Activated naive CD4-positive, alpha-beta T cell treated with anti-CD3 and anti-CD28 coated beads, Interleukin-2, amount 50 U/mL, for 72 hours (primary cell): ENCODE results near the gene ZBP1. TPM values are rescaled to one million over a fixed set of nuclear protein-coding genes. Genes with fewer than 3 reads are reported as not detected.

Source experiments
- ATAC-seq, 2 donors: fragments of 150-1000 bp; cut with Tn5 transposase; 2 replicates each; pipeline ENCODE4 v1.10.0; 2021; ENCODE audit warnings: mild to moderate bottlenecking in 2 of 2, moderate library complexity in 2 of 2
- DNase-seq, 2 donors: peaks; one replicate each; pipeline ENCODE4 v3.0.0; 2021 to 2022; ENCODE audit warnings: low spot score in 2 of 2
- H3K27ac Mint-ChIP-seq, 2 donors: one replicate each; pipeline ENCODE4 v1.8.0; 2022; ENCODE audit warnings: mild to moderate bottlenecking in 2 of 2, mixed read lengths in 2 of 2
- H3K36me3 Mint-ChIP-seq, 2 donors: one replicate each; pipeline ENCODE4 v1.8.0; 2022; ENCODE audit warnings: mixed read lengths in 2 of 2
- H3K9me3 Mint-ChIP-seq, 2 donors: one replicate each; pipeline ENCODE4 v1.8.0; 2022; ENCODE audit warnings: mixed read lengths in 2 of 2
- total RNA-seq, 2 donors: library from RNA; stranded (reverse); gene quantifications; one replicate each; pipeline ENCODE4 v1.2.3, GENCODE V29; 2022

Gene ZBP1
- total RNA-seq, 2 donors from 2014 or later, result 0.16 to 1.1 TPM

GRCh38 chr20:57555457-57556184 is 64.6 kb downstream of the ZBP1 start:
- Mint-ChIP-seq H3K36me3 (no peaks in the 10 kb centered on the region), H3K27ac (no peak overlapping the region), H3K9me3 (no peaks in the 10 kb centered on the region)
- DNase-seq (no peak), ATAC-seq (no peak)

Other genes with a start within 250 kb of the ZBP1 start
- gene RBM38, start 229.0 kb downstream of the ZBP1 start, total RNA-seq, result 10 to 100 TPM; 43.4 to 97.5 TPM
- not detected for gene CTCFL, start 95.3 kb downstream of the ZBP1 start, total RNA-seq
- not detected for gene PCK1, start 59.3 kb downstream of the ZBP1 start, total RNA-seq
- gene PMEPA1, start 89.6 kb upstream of the ZBP1 start, total RNA-seq, result 1 to 10 TPM; 2.2 to 3.9 TPM